HEK293 (cell line): Measurements from ENCODE around the gene SMARCB1.

ENCODE experiments used
- CTCF ChIA-PET: fragments of 350-600 bp; formaldehyde crosslinking; extraction: SDS; loops from one replicate; lab custom pipeline; 2021; ENCODE audit warnings: antibody characterized with exemption; lab: Yijun Ruan, JAX
- POLR2A ChIA-PET: fragments of 300-600 bp; formaldehyde crosslinking; extraction: SDS; loops from one replicate; lab custom pipeline; 2020; ENCODE audit warnings: antibody characterized with exemption, inconsistent platforms; lab: Yijun Ruan, JAX
- H3K27ac ChIP-seq: fragments of 200-500 bp; sonication (Bioruptor generic); 2 replicates; pipeline ENCODE4 v1.5.1; 2014; ENCODE audit warnings: low read depth, low read length, control low read depth, inconsistent platforms; ENCODE audit errors: extremely low read depth
- H3K36me3 ChIP-seq, 2 experiments: fragments of 200-500 bp in 1 of 2; sonication (Bioruptor generic) in 1 of 2; 1 replicate in 1 of 2; 2 replicates in 1 of 2; pipeline ENCODE4 v1.5.1; 2014 to 2017; ENCODE audit warnings: inconsistent platforms in 2 of 2, low read length in 2 of 2; ENCODE audit not compliant: control insufficient read depth in 2 of 2, insufficient read depth in 1 of 2
- H3K4me1 ChIP-seq: fragments of 200-500 bp; sonication (Bioruptor generic); 2 replicates; pipeline ENCODE4 v1.5.1; 2014; ENCODE audit warnings: mild to moderate bottlenecking, low read length, inconsistent platforms; ENCODE audit not compliant: control insufficient read depth, insufficient read depth
- H3K4me3 ChIP-seq: 2 replicates; pipeline ENCODE4 v1.5.1; 2011; ENCODE audit warnings: low read depth, mild to moderate bottlenecking, control low read depth, low read length, moderate library complexity
- H3K9me3 ChIP-seq: fragments of 200-500 bp; sonication (Bioruptor generic); 2 replicates; pipeline ENCODE4 v1.5.1; 2014; ENCODE audit warnings: low read depth, low read length, inconsistent platforms; ENCODE audit not compliant: control insufficient read depth, insufficient read depth
- HOXA7 ChIP-seq: sonication (generic); formaldehyde crosslinking; IDR thresholded peaks from 2 replicates; pipeline ENCODE4 v1.8.1; 2022; ENCODE audit warnings: missing genetic modification reagents, borderline replicate concordance
- IKZF3 ChIP-seq: fragments of 450-650 bp; IDR thresholded peaks from 2 replicates; pipeline ENCODE4 v1.5.0; 2018; ENCODE audit warnings: missing biosample characterization, mild to moderate bottlenecking, missing genetic modification characterization, moderate library complexity
- KLF16 ChIP-seq: fragments of 450-650 bp; formaldehyde crosslinking; IDR thresholded peaks from 2 replicates; pipeline ENCODE4 v1.5.1; 2017; ENCODE audit warnings: missing biosample characterization, missing genetic modification characterization
- SCRT2 ChIP-seq: fragments of 450-650 bp; formaldehyde crosslinking; IDR thresholded peaks from 2 replicates; pipeline ENCODE4 v1.5.1; 2016; ENCODE audit warnings: missing biosample characterization, missing genetic modification characterization
- ZBTB17 ChIP-seq: fragments of 450-650 bp; formaldehyde crosslinking; IDR thresholded peaks from 2 replicates; pipeline ENCODE4 v1.5.1; 2016; ENCODE audit warnings: missing biosample characterization, missing genetic modification characterization
- ZEB2 ChIP-seq: fragments of 450-650 bp; formaldehyde crosslinking; IDR thresholded peaks from 2 replicates; pipeline ENCODE4 v1.5.1; 2016; ENCODE audit warnings: missing biosample characterization, missing genetic modification characterization
- ZIC2 ChIP-seq: fragments of 450-650 bp; formaldehyde crosslinking; IDR thresholded peaks from 2 replicates; pipeline ENCODE4 v1.5.1; 2016; ENCODE audit warnings: missing biosample characterization, missing genetic modification characterization
- ZNF121 ChIP-seq: fragments of 450-650 bp; formaldehyde crosslinking; IDR thresholded peaks from 2 replicates; pipeline ENCODE4 v1.5.1; 2016; ENCODE audit warnings: missing biosample characterization, missing genetic modification characterization
- ZNF157 ChIP-seq: fragments of 450-650 bp; formaldehyde crosslinking; IDR thresholded peaks from 2 replicates; pipeline ENCODE4 v1.5.1; 2016; ENCODE audit warnings: missing biosample characterization, missing genetic modification characterization
- ZNF239 ChIP-seq: fragments of 450-650 bp; formaldehyde crosslinking; IDR thresholded peaks from 2 replicates; pipeline ENCODE4 v1.5.1; 2016; ENCODE audit warnings: missing biosample characterization, missing genetic modification characterization
- ZNF341 ChIP-seq: fragments of 450-650 bp; formaldehyde crosslinking; IDR thresholded peaks from 2 replicates; pipeline ENCODE4; 2016; ENCODE audit warnings: low read depth, missing biosample characterization, missing genetic modification characterization
- ZNF366 ChIP-seq: fragments of 450-650 bp; formaldehyde crosslinking; conservative IDR thresholded peaks from 2 replicates; pipeline ENCODE4 v1.5.1; 2016; ENCODE audit warnings: missing biosample characterization, missing genetic modification characterization
- ZNF510 ChIP-seq: fragments of 450-650 bp; formaldehyde crosslinking; IDR thresholded peaks from 2 replicates; pipeline ENCODE4 v1.5.1; 2018; ENCODE audit warnings: mild to moderate bottlenecking, missing genetic modification characterization, missing biosample characterization; ENCODE audit not compliant: insufficient replicate concordance
- TF ChIP-seq, protein P1 (sequence below): fragments of 450-650 bp; formaldehyde crosslinking; IDR thresholded peaks from 2 replicates; pipeline ENCODE4 v1.5.1; 2016; ENCODE audit warnings: missing biosample characterization, missing genetic modification characterization, low read depth
- TF ChIP-seq, protein P2 (sequence below): fragments of 450-650 bp; formaldehyde crosslinking; IDR thresholded peaks from 2 replicates; pipeline ENCODE4 v1.5.1; 2016; ENCODE audit warnings: missing biosample characterization, missing genetic modification characterization
- TF ChIP-seq, protein P3 (sequence below): fragments of 450-650 bp; formaldehyde crosslinking; IDR thresholded peaks from 2 replicates; pipeline ENCODE4 v1.5.1; 2017; ENCODE audit warnings: missing biosample characterization, missing genetic modification characterization
- TF ChIP-seq, protein P4 (sequence below): fragments of 450-650 bp; formaldehyde crosslinking; IDR thresholded peaks from 2 replicates; pipeline ENCODE4 v1.5.1; 2016; ENCODE audit warnings: missing biosample characterization, missing genetic modification characterization
- TF ChIP-seq, protein P5 (sequence below): fragments of 450-650 bp; formaldehyde crosslinking; IDR thresholded peaks from 2 replicates; pipeline ENCODE4 v1.5.1; 2016; ENCODE audit warnings: missing biosample characterization, missing genetic modification characterization, borderline replicate concordance
- TF ChIP-seq, protein P6 (sequence below): fragments of 450-650 bp; formaldehyde crosslinking; IDR thresholded peaks from 2 replicates; pipeline ENCODE4 v1.5.1; 2016; ENCODE audit warnings: missing biosample characterization, missing genetic modification characterization
- TF ChIP-seq, protein P7 (sequence below): fragments of 450-650 bp; formaldehyde crosslinking; IDR thresholded peaks from 2 replicates; pipeline ENCODE4 v1.5.1; 2016; ENCODE audit warnings: missing biosample characterization, missing genetic modification characterization
- TF ChIP-seq, protein P8 (sequence below): fragments of 450-650 bp; formaldehyde crosslinking; IDR thresholded peaks from 2 replicates; pipeline ENCODE4 v1.5.1; 2016; ENCODE audit warnings: missing biosample characterization, missing genetic modification characterization

The SMARCB1 gene

DNA sequence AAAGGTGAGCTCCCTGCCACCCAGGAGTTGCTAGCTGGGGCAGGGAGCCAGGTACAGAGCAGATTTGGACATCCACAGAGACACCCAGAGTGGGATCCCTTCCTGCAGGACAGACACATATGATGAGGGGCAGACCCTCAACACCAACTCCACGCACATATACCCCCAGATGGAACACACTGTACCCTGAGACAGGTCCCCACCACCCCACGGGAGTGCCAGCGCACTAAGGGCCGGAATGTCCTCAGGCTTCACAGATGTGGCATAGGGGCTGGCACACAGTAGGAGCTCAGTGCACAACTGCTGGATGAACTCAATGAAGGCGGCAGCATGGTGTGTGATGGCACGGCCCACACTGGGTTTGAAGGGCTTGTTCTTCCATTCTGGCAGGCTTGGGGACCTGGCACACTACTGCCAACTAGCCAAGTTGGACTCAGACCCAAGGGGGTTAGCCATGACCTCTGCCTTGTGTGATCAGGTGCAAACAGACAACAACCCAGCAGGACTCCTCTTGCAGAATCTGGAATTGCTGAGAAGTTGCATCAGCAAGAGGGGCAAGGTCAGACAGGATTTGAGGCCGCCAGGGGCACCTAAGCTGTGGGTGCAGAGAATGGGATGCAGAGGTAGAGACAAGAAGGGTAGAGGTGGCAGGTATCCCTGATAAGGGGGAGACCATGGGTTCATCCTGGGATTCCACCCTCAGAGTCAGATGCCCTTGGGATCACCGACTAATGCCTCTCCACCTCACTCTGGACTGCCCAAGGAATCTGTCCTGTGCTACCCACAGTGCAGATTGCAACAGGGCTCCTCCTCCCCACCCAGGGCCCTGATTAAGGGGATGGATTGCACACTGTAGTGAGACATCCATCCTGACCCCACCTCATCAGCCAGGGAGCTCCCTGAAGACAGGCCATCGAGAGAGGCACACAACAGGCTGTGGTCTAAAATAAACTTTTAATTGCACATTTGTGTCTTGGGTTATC is 21.6 kb upstream of the SMARCB1 start (continued):
- TF ChIP-seq, protein P1, sequence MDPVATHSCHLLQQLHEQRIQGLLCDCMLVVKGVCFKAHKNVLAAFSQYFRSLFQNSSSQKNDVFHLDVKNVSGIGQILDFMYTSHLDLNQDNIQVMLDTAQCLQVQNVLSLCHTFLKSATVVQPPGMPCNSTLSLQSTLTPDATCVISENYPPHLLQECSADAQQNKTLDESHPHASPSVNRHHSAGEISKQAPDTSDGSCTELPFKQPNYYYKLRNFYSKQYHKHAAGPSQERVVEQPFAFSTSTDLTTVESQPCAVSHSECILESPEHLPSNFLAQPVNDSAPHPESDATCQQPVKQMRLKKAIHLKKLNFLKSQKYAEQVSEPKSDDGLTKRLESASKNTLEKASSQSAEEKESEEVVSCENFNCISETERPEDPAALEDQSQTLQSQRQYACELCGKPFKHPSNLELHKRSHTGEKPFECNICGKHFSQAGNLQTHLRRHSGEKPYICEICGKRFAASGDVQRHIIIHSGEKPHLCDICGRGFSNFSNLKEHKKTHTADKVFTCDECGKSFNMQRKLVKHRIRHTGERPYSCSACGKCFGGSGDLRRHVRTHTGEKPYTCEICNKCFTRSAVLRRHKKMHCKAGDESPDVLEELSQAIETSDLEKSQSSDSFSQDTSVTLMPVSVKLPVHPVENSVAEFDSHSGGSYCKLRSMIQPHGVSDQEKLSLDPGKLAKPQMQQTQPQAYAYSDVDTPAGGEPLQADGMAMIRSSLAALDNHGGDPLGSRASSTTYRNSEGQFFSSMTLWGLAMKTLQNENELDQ (tag by site-specific recombination): no peak
- TF ChIP-seq, protein P2, sequence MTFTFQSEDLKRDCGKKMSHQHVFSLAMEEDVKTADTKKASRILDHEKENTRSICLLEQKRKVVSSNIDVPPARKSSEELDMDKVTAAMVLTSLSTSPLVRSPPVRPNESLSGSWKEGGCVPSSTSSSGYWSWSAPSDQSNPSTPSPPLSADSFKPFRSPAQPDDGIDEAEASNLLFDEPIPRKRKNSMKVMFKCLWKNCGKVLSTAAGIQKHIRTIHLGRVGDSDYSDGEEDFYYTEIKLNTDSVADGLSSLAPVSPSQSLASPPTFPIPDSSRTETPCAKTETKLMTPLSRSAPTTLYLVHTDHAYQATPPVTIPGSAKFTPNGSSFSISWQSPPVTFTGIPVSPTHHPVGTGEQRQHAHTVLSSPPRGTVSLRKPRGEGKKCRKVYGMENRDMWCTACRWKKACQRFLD (tag by site-specific recombination): no peak
- TF ChIP-seq, protein P3, sequence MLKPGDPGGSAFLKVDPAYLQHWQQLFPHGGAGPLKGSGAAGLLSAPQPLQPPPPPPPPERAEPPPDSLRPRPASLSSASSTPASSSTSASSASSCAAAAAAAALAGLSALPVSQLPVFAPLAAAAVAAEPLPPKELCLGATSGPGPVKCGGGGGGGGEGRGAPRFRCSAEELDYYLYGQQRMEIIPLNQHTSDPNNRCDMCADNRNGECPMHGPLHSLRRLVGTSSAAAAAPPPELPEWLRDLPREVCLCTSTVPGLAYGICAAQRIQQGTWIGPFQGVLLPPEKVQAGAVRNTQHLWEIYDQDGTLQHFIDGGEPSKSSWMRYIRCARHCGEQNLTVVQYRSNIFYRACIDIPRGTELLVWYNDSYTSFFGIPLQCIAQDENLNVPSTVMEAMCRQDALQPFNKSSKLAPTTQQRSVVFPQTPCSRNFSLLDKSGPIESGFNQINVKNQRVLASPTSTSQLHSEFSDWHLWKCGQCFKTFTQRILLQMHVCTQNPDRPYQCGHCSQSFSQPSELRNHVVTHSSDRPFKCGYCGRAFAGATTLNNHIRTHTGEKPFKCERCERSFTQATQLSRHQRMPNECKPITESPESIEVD (tag by site-specific recombination): no peak
- TF ChIP-seq HOXA7 (CRISPR knock-in tag) (no peak), SCRT2 (tag by site-specific recombination) (no peak), ZIC2 (peak; percentile 50), ZNF239 (no peak)
- TF ChIP-seq, all 188 proteins: peak for 5

DNA sequence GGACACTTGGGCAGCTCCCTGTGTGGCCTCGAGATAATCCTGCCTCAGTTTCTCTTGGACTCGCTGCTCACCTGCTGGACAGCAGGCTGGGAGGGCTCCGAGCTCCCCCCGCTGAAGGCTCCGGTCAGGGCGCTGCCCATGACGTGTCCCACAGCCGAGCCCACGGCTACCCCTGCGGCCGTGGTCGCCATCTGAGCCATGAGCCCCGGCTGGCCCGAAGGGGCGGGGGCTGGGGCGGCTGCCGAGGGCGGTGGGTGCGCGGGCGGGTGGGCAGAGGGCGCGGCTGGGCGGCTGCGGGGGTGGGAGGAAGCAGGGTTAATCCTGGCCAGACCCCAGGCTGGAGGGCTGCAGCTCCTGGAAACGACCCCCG is 19.5 kb upstream of the SMARCB1 start:
- Histone ChIP-seq H3K27ac (peak overlapping the region; percentile 39; the same call in 1 of the 2 replicates), H3K9me3 (no peaks in the 10 kb centered on the region), H3K36me3 (peaks cover 0 to 24% of the 10 kb centered on the region in 2 experiments; a peak in 1 of 3 replicates), H3K4me3 (peak overlapping the region; percentile 68), H3K4me1 (peaks cover 1% of the 10 kb centered on the region)
- CTCF ChIA-PET: interaction anchor here (0.6 to 3.6 kb wide), 10 partner anchors 8 to 1363 kb away, joined by 3 to 34 read pairs (median 3); partner anchors contain the start of gene SLC2A11
- POLR2A ChIA-PET: interaction anchor here (0.6 to 1.5 kb wide), 6 partner anchors 9 to 463 kb away, joined by 3 to 7 read pairs (median 6); partner anchors contain the start of gene SLC2A11
- TF ChIP-seq KLF16: no peak
- TF ChIP-seq, protein P4, sequence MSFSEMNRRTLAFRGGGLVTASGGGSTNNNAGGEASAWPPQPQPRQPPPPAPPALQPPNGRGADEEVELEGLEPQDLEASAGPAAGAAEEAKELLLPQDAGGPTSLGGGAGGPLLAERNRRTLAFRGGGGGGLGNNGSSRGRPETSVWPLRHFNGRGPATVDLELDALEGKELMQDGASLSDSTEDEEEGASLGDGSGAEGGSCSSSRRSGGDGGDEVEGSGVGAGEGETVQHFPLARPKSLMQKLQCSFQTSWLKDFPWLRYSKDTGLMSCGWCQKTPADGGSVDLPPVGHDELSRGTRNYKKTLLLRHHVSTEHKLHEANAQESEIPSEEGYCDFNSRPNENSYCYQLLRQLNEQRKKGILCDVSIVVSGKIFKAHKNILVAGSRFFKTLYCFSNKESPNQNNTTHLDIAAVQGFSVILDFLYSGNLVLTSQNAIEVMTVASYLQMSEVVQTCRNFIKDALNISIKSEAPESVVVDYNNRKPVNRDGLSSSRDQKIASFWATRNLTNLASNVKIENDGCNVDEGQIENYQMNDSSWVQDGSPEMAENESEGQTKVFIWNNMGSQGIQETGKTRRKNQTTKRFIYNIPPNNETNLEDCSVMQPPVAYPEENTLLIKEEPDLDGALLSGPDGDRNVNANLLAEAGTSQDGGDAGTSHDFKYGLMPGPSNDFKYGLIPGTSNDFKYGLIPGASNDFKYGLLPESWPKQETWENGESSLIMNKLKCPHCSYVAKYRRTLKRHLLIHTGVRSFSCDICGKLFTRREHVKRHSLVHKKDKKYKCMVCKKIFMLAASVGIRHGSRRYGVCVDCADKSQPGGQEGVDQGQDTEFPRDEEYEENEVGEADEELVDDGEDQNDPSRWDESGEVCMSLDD (tag by site-specific recombination): no peak
- TF ChIP-seq ZEB2 (tag by site-specific recombination): no peak
- TF ChIP-seq, protein P5, sequence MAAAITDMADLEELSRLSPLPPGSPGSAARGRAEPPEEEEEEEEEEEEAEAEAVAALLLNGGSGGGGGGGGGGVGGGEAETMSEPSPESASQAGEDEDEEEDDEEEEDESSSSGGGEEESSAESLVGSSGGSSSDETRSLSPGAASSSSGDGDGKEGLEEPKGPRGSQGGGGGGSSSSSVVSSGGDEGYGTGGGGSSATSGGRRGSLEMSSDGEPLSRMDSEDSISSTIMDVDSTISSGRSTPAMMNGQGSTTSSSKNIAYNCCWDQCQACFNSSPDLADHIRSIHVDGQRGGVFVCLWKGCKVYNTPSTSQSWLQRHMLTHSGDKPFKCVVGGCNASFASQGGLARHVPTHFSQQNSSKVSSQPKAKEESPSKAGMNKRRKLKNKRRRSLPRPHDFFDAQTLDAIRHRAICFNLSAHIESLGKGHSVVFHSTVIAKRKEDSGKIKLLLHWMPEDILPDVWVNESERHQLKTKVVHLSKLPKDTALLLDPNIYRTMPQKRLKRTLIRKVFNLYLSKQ (tag by site-specific recombination): no peak
- no peak for TF ChIP-seq ZBTB17 (tag by site-specific recombination)
- no peak for TF ChIP-seq ZNF157
- TF ChIP-seq ZNF121 (tag by site-specific recombination): no peak
- no peak for TF ChIP-seq IKZF3 (tag by site-specific recombination)
- TF ChIP-seq, protein P6, sequence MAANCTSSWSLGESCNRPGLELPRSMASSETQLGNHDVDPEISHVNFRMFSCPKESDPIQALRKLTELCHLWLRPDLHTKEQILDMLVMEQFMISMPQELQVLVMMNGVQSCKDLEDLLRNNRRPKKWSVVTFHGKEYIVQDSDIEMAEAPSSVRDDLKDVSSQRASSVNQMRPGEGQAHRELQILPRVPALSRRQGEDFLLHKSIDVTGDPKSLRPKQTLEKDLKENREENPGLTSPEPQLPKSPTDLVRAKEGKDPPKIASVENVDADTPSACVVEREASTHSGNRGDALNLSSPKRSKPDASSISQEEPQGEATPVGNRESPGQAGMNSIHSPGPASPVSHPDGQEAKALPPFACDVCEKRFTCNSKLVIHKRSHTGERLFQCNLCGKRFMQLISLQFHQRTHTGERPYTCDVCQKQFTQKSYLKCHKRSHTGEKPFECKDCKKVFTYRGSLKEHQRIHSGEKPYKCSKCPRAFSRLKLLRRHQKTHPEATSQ (tag by site-specific recombination): no peak
- no peak for TF ChIP-seq ZNF341 (tag by site-specific recombination)
- no peak for TF ChIP-seq ZNF510 (tag by site-specific recombination)
- TF ChIP-seq ZNF366 (tag by site-specific recombination): no peak
- TF ChIP-seq, protein P7, sequence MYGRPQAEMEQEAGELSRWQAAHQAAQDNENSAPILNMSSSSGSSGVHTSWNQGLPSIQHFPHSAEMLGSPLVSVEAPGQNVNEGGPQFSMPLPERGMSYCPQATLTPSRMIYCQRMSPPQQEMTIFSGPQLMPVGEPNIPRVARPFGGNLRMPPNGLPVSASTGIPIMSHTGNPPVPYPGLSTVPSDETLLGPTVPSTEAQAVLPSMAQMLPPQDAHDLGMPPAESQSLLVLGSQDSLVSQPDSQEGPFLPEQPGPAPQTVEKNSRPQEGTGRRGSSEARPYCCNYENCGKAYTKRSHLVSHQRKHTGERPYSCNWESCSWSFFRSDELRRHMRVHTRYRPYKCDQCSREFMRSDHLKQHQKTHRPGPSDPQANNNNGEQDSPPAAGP (tag by site-specific recombination): no peak
- TF ChIP-seq, protein P8, sequence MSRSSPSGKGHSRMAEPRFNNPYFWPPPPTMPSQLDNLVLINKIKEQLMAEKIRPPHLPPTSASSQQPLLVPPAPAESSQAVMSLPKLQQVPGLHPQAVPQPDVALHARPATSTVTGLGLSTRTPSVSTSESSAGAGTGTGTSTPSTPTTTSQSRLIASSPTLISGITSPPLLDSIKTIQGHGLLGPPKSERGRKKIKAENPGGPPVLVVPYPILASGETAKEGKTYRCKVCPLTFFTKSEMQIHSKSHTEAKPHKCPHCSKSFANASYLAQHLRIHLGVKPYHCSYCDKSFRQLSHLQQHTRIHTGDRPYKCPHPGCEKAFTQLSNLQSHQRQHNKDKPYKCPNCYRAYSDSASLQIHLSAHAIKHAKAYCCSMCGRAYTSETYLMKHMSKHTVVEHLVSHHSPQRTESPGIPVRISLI: no peak
